OCI-LY3 (cell line): ENCODE measurements around the gene TRIM40.
"Not testable (repeated sequence)": the region's sequence is repeated elsewhere in the genome, so short reads cannot be mapped to it uniquely, and the experiment has no call there.

Source experiments
- CTCF ChIP-seq: fragments of 200-600, 300-600 bp; sonication (generic); IDR thresholded peaks from 2 replicates; pipeline ENCODE4 v1.5.1; 2014; ENCODE audit warnings: antibody characterized with exemption, low read length, low read depth
- EZH2phosphoT487 ChIP-seq: fragments of 200-600 bp; shearing (Covaris generic); IDR thresholded peaks from 2 replicates; pipeline ENCODE4 v1.6.1; 2018; ENCODE audit warnings: antibody characterized with exemption, mixed run types, low read depth

GRCh38 chr6:30140240-30140639 is 4.3 kb downstream of the TRIM40 start:
- TF ChIP-seq CTCF, EZH2phosphoT487: not testable (repeated sequence)
